HUES48 (cell line): ENCODE results near the gene ZNF205.

Experiments used
- H3K27ac ChIP-seq: one replicate; pipeline ENCODE4 v1.7.0; 2013; ENCODE audit warnings: low read depth, low read length, inconsistent platforms
- H3K27me3 ChIP-seq: 2 replicates; pipeline ENCODE4 v1.6.1; 2013; ENCODE audit warnings: mild to moderate bottlenecking, low read length; ENCODE audit not compliant: control insufficient read depth, insufficient read depth
- H3K36me3 ChIP-seq: 2 replicates; pipeline ENCODE4 v1.6.1; 2013; ENCODE audit warnings: low read length; ENCODE audit not compliant: control insufficient read depth, insufficient read depth
- H3K4me1 ChIP-seq: 2 replicates; pipeline ENCODE4 v1.6.1; 2013; ENCODE audit warnings: mild to moderate bottlenecking, low read length; ENCODE audit not compliant: control insufficient read depth, insufficient read depth
- H3K4me3 ChIP-seq: 2 replicates; pipeline ENCODE4 v1.5.1; 2013; ENCODE audit warnings: mild to moderate bottlenecking, low read depth, low read length
- H3K9ac ChIP-seq: 2 replicates; pipeline ENCODE4 v1.6.1; 2013; ENCODE audit warnings: mild to moderate bottlenecking, low read depth, low read length, moderate library complexity
- H3K9me3 ChIP-seq: 2 replicates; pipeline ENCODE4 v1.6.1; 2013; ENCODE audit warnings: low read length; ENCODE audit not compliant: control insufficient read depth, insufficient read depth

Gene ZNF205

GRCh38 chr16:3085868-3086595 is 26.4 kb upstream of the ZNF205 start:
- Histone ChIP-seq H3K4me1 (peaks cover 15% of the 10 kb centered on the region; the same call in 1 of the 2 replicates), H3K9me3 (no peaks in the 10 kb centered on the region), H3K27ac (no peak overlapping the region), H3K9ac (no peak overlapping the region), H3K36me3 (peaks cover 34% of the 10 kb centered on the region), H3K27me3 (no peaks in the 10 kb centered on the region), H3K4me3 (no peak overlapping the region)

GRCh38 chr16:3086596-3087242 is 25.7 kb upstream of the ZNF205 start:
- Histone ChIP-seq H3K36me3 (peaks cover 41% of the 10 kb centered on the region), H3K27ac (peak overlapping the region; percentile 40), H3K4me3 (no peak overlapping the region), H3K27me3 (no peaks in the 10 kb centered on the region), H3K9ac (no peak overlapping the region), H3K9me3 (no peaks in the 10 kb centered on the region), H3K4me1 (peaks cover 15% of the 10 kb centered on the region; the same call in 1 of the 2 replicates)

- H3K27ac ChIP-seq, result peak overlapping the region; percentile 40
- no peaks in the 10 kb centered on the region for H3K9me3 ChIP-seq
- peaks cover 49% of the 10 kb centered on the region for H3K36me3 ChIP-seq
- no peaks in the 10 kb centered on the region for H3K27me3 ChIP-seq
- H3K9ac ChIP-seq, result no peak overlapping the region
- H3K4me1 ChIP-seq, result peaks cover 15% of the 10 kb centered on the region; the same call in 1 of the 2 replicates
- H3K4me3 ChIP-seq, result no peak overlapping the region
These were observed 24.8 kb upstream of the ZNF205 start for GRCh38 chr16:3087243-3088235.

GRCh38 chr16:3088450-3088849 is 23.9 kb upstream of the ZNF205 start:
- Histone ChIP-seq H3K36me3 (peaks cover 56% of the 10 kb centered on the region), H3K4me1 (peaks cover 15% of the 10 kb centered on the region; the same call in 1 of the 2 replicates), H3K4me3 (no peak overlapping the region), H3K9ac (no peak overlapping the region), H3K27me3 (no peaks in the 10 kb centered on the region), H3K27ac (no peak overlapping the region), H3K9me3 (no peaks in the 10 kb centered on the region)

GRCh38 chr16:3088925-3089716 is 23.3 kb upstream of the ZNF205 start:
- Histone ChIP-seq H3K27ac (no peak overlapping the region), H3K4me3 (no peak overlapping the region), H3K27me3 (no peaks in the 10 kb centered on the region), H3K4me1 (peaks cover 15% of the 10 kb centered on the region; the same call in 1 of the 2 replicates), H3K9me3 (no peaks in the 10 kb centered on the region), H3K9ac (no peak overlapping the region), H3K36me3 (peaks cover 59% of the 10 kb centered on the region)

GRCh38 chr16:3089717-3090592 is 22.4 kb upstream of the ZNF205 start:
- no peak overlapping the region for H3K27ac ChIP-seq
- peaks cover 15% of the 10 kb centered on the region; the same call in 1 of the 2 replicates for H3K4me1 ChIP-seq
- no peaks in the 10 kb centered on the region for H3K27me3 ChIP-seq
- H3K9me3 ChIP-seq, result no peaks in the 10 kb centered on the region
- H3K4me3 ChIP-seq, result no peak overlapping the region
- H3K36me3 ChIP-seq, result peaks cover 66% of the 10 kb centered on the region
- H3K9ac ChIP-seq, result no peak overlapping the region

GRCh38 chr16:3091551-3091950 is 20.8 kb upstream of the ZNF205 start:
- no peaks in the 10 kb centered on the region for H3K27me3 ChIP-seq
- H3K4me3 ChIP-seq, result no peak overlapping the region
- H3K27ac ChIP-seq, result no peak overlapping the region
- no peak overlapping the region for H3K9ac ChIP-seq
- peaks cover 73% of the 10 kb centered on the region for H3K36me3 ChIP-seq
- no peaks in the 10 kb centered on the region for H3K9me3 ChIP-seq
- H3K4me1 ChIP-seq, result peaks cover 21% of the 10 kb centered on the region; the same call in 1 of the 2 replicates

GRCh38 chr16:3092501-3092941 is 19.9 kb upstream of the ZNF205 start:
- Histone ChIP-seq H3K9ac (no peak overlapping the region), H3K4me3 (no peak overlapping the region)

GRCh38 chr16:3094289-3095027 is 17.9 kb upstream of the ZNF205 start:
- H3K4me1 ChIP-seq, result peaks cover 18% of the 10 kb centered on the region

More at GRCh38 chr16:3092501-3092941, 19.9 kb upstream of the ZNF205 start:
- Histone ChIP-seq H3K4me1 (peaks cover 20% of the 10 kb centered on the region), H3K27ac (no peak overlapping the region), H3K27me3 (no peaks in the 10 kb centered on the region), H3K9me3 (no peaks in the 10 kb centered on the region), H3K36me3 (peaks cover 79% of the 10 kb centered on the region)

More at GRCh38 chr16:3094289-3095027, 17.9 kb upstream of the ZNF205 start:
- no peak overlapping the region for H3K4me3 ChIP-seq
- peaks cover 60% of the 10 kb centered on the region for H3K36me3 ChIP-seq
- no peaks in the 10 kb centered on the region for H3K9me3 ChIP-seq
- no peak overlapping the region for H3K9ac ChIP-seq
- H3K27ac ChIP-seq, result no peak overlapping the region
- no peaks in the 10 kb centered on the region for H3K27me3 ChIP-seq
